ENCODE data around the gene DNAJB13.

- TF ChIP-seq CTCF (IDR thresholded peaks at IDR 0.05): no peak
- no peak for TF ChIP-seq MAX (IDR thresholded peaks at IDR 0.05; ENCODE audit: low read depth)
- TF ChIP-seq RAD21 (IDR thresholded peaks at IDR 0.05; ENCODE audit: low read length): no peak
- TF ChIP-seq JUND (IDR thresholded peaks at IDR 0.05): no peak
- TF ChIP-seq EP300 (IDR thresholded peaks at IDR 0.05; ENCODE audit: borderline replicate concordance in 1 of 2, low read depth in 1 of 2, low read length in 1 of 2): no peak
- no peak for TF ChIP-seq YY1 (IDR thresholded peaks at IDR 0.05; ENCODE audit: low read depth)
Measured at GRCh38 chr11:74019104-74019738, 68.4 kb downstream of the DNAJB13 start.
